ENCODE data around the gene C2CD2. TPM values are rescaled to one million over a fixed set of nuclear protein-coding genes. Genes with fewer than 3 reads are reported as not detected.

Gene C2CD2
- total and polyA plus RNA-seq, 5 donors from 2014 or later, result 1.7 to 15.3 (median 2.1) TPM

GRCh38 chr21:41847066-41847804 lies 106.6 kb downstream of the C2CD2 start:
- Mint-ChIP-seq H3K4me1 (peaks cover 0 to 1% (median 0%) of the 10 kb centered on the region in 4 donors), H3K4me3 (no peak overlapping the region), H3K36me3 (peaks cover 24% of the 10 kb centered on the region), H3K27me3 (no peaks in the 10 kb centered on the region), H3K9me3 (no peaks in the 10 kb centered on the region), H3K27ac (no peak overlapping the region)
- DNase-seq (no peak), ATAC-seq (ENCODE audit: low read depth in 2 of 2) (no peak)
- Histone ChIP-seq H3K4me3 (ENCODE audit: low read depth, low read length) (no peak overlapping the region), H3K36me3 (ENCODE audit: control insufficient read depth, insufficient read depth, low read length) (peaks cover 11% of the 10 kb centered on the region), H3K27me3 (ENCODE audit: control insufficient read depth, insufficient read depth, low read length) (no peaks in the 10 kb centered on the region), H3K9me3 (ENCODE audit: control insufficient read depth in 2 of 2, low read length in 2 of 2) (no peaks in the 10 kb centered on the region), H3K27ac (ENCODE audit: insufficient read depth, low read length, poor library complexity, severe bottlenecking) (no peak overlapping the region), H3K4me1 (ENCODE audit: control insufficient read depth, insufficient read depth, low read length, poor library complexity, severe bottlenecking) (no peaks in the 10 kb centered on the region)

- Mint-ChIP-seq H3K27ac (no peak overlapping the region), H3K36me3 (peaks cover 31% of the 10 kb centered on the region), H3K9me3 (no peaks in the 10 kb centered on the region), H3K4me3 (no peak overlapping the region), H3K27me3 (no peaks in the 10 kb centered on the region), H3K4me1 (peaks cover 0 to 8% (median 0%) of the 10 kb centered on the region in 4 donors)
- no peak for ATAC-seq (ENCODE audit: low read depth in 2 of 2)
- no peak for DNase-seq
- H3K4me1 ChIP-seq (ENCODE audit: control insufficient read depth, insufficient read depth, low read length, poor library complexity, severe bottlenecking), result no peaks in the 10 kb centered on the region
- H3K36me3 ChIP-seq (ENCODE audit: control insufficient read depth, insufficient read depth, low read length), result peaks cover 4% of the 10 kb centered on the region
- no peak overlapping the region for H3K27ac ChIP-seq (ENCODE audit: insufficient read depth, low read length, poor library complexity, severe bottlenecking)
- H3K27me3 ChIP-seq (ENCODE audit: control insufficient read depth, insufficient read depth, low read length), result no peaks in the 10 kb centered on the region
- H3K9me3 ChIP-seq (ENCODE audit: control insufficient read depth in 2 of 2, low read length in 2 of 2), result no peaks in the 10 kb centered on the region
- no peak overlapping the region for H3K4me3 ChIP-seq (ENCODE audit: low read depth, low read length)
Observed at GRCh38 chr21:41846536-41846935, 107.3 kb downstream of the C2CD2 start.

- no peak overlapping the region for H3K27ac Mint-ChIP-seq
- Histone ChIP-seq H3K4me3 (ENCODE audit: low read depth, low read length) (no peak overlapping the region), H3K27me3 (ENCODE audit: control insufficient read depth, insufficient read depth, low read length) (no peaks in the 10 kb centered on the region), H3K4me1 (ENCODE audit: control insufficient read depth, insufficient read depth, low read length, poor library complexity, severe bottlenecking) (no peaks in the 10 kb centered on the region), H3K36me3 (ENCODE audit: control insufficient read depth, insufficient read depth, low read length) (peaks cover 5% of the 10 kb centered on the region), H3K27ac (ENCODE audit: insufficient read depth, low read length, poor library complexity, severe bottlenecking) (no peak overlapping the region), H3K9me3 (ENCODE audit: control insufficient read depth in 2 of 2, low read length in 2 of 2) (peaks cover 0 to 2% of the 10 kb centered on the region in 2 experiments)
- peaks cover 0 to 4% (median 0%) of the 10 kb centered on the region in 7 donors for H3K9me3 Mint-ChIP-seq
- no peak overlapping the region for H3K4me3 Mint-ChIP-seq
- ATAC-seq (ENCODE audit: low read depth in 2 of 2) (no peak), DNase-seq (no peak)
- no peaks in the 10 kb centered on the region for H3K27me3 Mint-ChIP-seq
- peaks cover 0 to 14% (median 0%) of the 10 kb centered on the region in 4 donors for H3K4me1 Mint-ChIP-seq
- H3K36me3 Mint-ChIP-seq, result peaks cover 37% of the 10 kb centered on the region
Observed at GRCh38 chr21:41846033-41846317, 107.8 kb downstream of the C2CD2 start.

GRCh38 chr21:41845310-41846032 lies 108.3 kb downstream of the C2CD2 start:
- Histone ChIP-seq H3K4me1 (ENCODE audit: control insufficient read depth, insufficient read depth, low read length, poor library complexity, severe bottlenecking) (no peaks in the 10 kb centered on the region), H3K36me3 (ENCODE audit: control insufficient read depth, insufficient read depth, low read length) (peaks cover 5% of the 10 kb centered on the region), H3K4me3 (ENCODE audit: low read depth, low read length) (no peak overlapping the region), H3K9me3 (ENCODE audit: control insufficient read depth in 2 of 2, low read length in 2 of 2) (peaks cover 0 to 4% of the 10 kb centered on the region in 2 experiments), H3K27me3 (ENCODE audit: control insufficient read depth, insufficient read depth, low read length) (no peaks in the 10 kb centered on the region), H3K27ac (ENCODE audit: insufficient read depth, low read length, poor library complexity, severe bottlenecking) (no peak overlapping the region)
- ATAC-seq (ENCODE audit: low read depth in 2 of 2) (no peak), DNase-seq (no peak)
- peaks cover 37% of the 10 kb centered on the region for H3K36me3 Mint-ChIP-seq
- no peak overlapping the region for H3K27ac Mint-ChIP-seq
- H3K9me3 Mint-ChIP-seq, result peaks cover 0 to 7% (median 2%) of the 10 kb centered on the region in 7 donors
- H3K27me3 Mint-ChIP-seq, result no peaks in the 10 kb centered on the region
- H3K4me1 Mint-ChIP-seq, result peaks cover 0 to 18% (median 0%) of the 10 kb centered on the region in 4 donors
- no peak overlapping the region for H3K4me3 Mint-ChIP-seq

GRCh38 chr21:41843584-41843983 lies 110.2 kb downstream of the C2CD2 start:
- peaks cover 39% of the 10 kb centered on the region for H3K36me3 Mint-ChIP-seq
- peaks cover 0 to 7% (median 2%) of the 10 kb centered on the region in 7 donors for H3K9me3 Mint-ChIP-seq
- ATAC-seq (ENCODE audit: low read depth in 2 of 2) (no peak), DNase-seq (no peak)
- Histone ChIP-seq H3K4me1 (ENCODE audit: control insufficient read depth, insufficient read depth, low read length, poor library complexity, severe bottlenecking) (no peaks in the 10 kb centered on the region), H3K4me3 (ENCODE audit: low read depth, low read length) (no peak overlapping the region), H3K27me3 (ENCODE audit: control insufficient read depth, insufficient read depth, low read length) (no peaks in the 10 kb centered on the region), H3K9me3 (ENCODE audit: control insufficient read depth in 2 of 2, low read length in 2 of 2) (peaks cover 0 to 4% of the 10 kb centered on the region in 2 experiments), H3K36me3 (ENCODE audit: control insufficient read depth, insufficient read depth, low read length) (peaks cover 7% of the 10 kb centered on the region), H3K27ac (ENCODE audit: insufficient read depth, low read length, poor library complexity, severe bottlenecking) (no peak overlapping the region)
- no peak overlapping the region for H3K4me3 Mint-ChIP-seq
- H3K4me1 Mint-ChIP-seq, result peaks cover 0 to 18% (median 0%) of the 10 kb centered on the region in 4 donors
- H3K27me3 Mint-ChIP-seq, result no peaks in the 10 kb centered on the region
- H3K27ac Mint-ChIP-seq, result no peak overlapping the region

GRCh38 chr21:41840880-41841279 lies 112.9 kb downstream of the C2CD2 start:
- DNase-seq (no peak), ATAC-seq (ENCODE audit: low read depth in 2 of 2) (no peak)
- H3K27ac Mint-ChIP-seq, result no peak overlapping the region
- peaks cover 28% of the 10 kb centered on the region for H3K36me3 ChIP-seq (ENCODE audit: control insufficient read depth, insufficient read depth, low read length)
- H3K9me3 Mint-ChIP-seq, result peaks cover 0 to 7% (median 2%) of the 10 kb centered on the region in 7 donors
- no peaks in the 10 kb centered on the region for H3K4me1 ChIP-seq (ENCODE audit: control insufficient read depth, insufficient read depth, low read length, poor library complexity, severe bottlenecking)
- no peaks in the 10 kb centered on the region for H3K27me3 ChIP-seq (ENCODE audit: control insufficient read depth, insufficient read depth, low read length)
- H3K4me1 Mint-ChIP-seq, result peaks cover 0 to 18% (median 0%) of the 10 kb centered on the region in 4 donors
- no peak overlapping the region for H3K4me3 ChIP-seq (ENCODE audit: low read depth, low read length)
- H3K27me3 Mint-ChIP-seq, result no peaks in the 10 kb centered on the region
- H3K36me3 Mint-ChIP-seq, result peaks cover 57% of the 10 kb centered on the region
- H3K9me3 ChIP-seq (ENCODE audit: control insufficient read depth in 2 of 2, low read length in 2 of 2), result peaks cover 0 to 4% of the 10 kb centered on the region in 2 experiments
- H3K4me3 Mint-ChIP-seq, result no peak overlapping the region
- H3K27ac ChIP-seq (ENCODE audit: insufficient read depth, low read length, poor library complexity, severe bottlenecking), result no peak overlapping the region

GRCh38 chr21:41839387-41840000 lies 114.3 kb downstream of the C2CD2 start:
- H3K9me3 Mint-ChIP-seq, result peaks cover 0 to 7% (median 2%) of the 10 kb centered on the region in 7 donors
- peaks cover 0 to 18% (median 0%) of the 10 kb centered on the region in 4 donors for H3K4me1 Mint-ChIP-seq
- Histone ChIP-seq H3K9me3 (ENCODE audit: control insufficient read depth in 2 of 2, low read length in 2 of 2) (peaks cover 0 to 4% of the 10 kb centered on the region in 2 experiments), H3K4me3 (ENCODE audit: low read depth, low read length) (no peak overlapping the region), H3K27ac (ENCODE audit: insufficient read depth, low read length, poor library complexity, severe bottlenecking) (no peak overlapping the region), H3K4me1 (ENCODE audit: control insufficient read depth, insufficient read depth, low read length, poor library complexity, severe bottlenecking) (no peaks in the 10 kb centered on the region), H3K27me3 (ENCODE audit: control insufficient read depth, insufficient read depth, low read length) (no peaks in the 10 kb centered on the region), H3K36me3 (ENCODE audit: control insufficient read depth, insufficient read depth, low read length) (peaks cover 40% of the 10 kb centered on the region)
- ATAC-seq (ENCODE audit: low read depth in 2 of 2), result no peak
- no peak for DNase-seq
- no peaks in the 10 kb centered on the region for H3K27me3 Mint-ChIP-seq
- peaks cover 53% of the 10 kb centered on the region for H3K36me3 Mint-ChIP-seq
- no peak overlapping the region for H3K27ac Mint-ChIP-seq
- no peak overlapping the region for H3K4me3 Mint-ChIP-seq
